ENCODE measurements around the gene ADAMTS14. TPM values are rescaled to one million over a fixed set of nuclear protein-coding genes. Genes with fewer than 3 reads are reported as not detected.

Gene ADAMTS14
- total RNA-seq, 1 experiment from 2014 or later, result 1.9 TPM

DNA sequence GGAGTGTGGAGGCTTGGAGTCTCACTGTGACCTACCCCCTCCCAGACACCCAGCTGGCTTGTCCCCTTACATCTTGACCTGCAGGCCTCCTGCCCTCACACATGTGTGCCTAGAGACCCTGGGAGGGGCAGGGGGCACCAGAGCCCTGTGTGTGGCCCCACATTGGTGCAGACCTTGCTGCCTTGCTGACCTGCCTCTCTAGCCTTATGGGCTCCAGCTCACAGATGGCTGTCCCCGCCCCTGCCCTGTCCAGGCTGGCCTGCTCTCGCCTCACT lies 9.4 kb downstream of the ADAMTS14 start:
- Histone ChIP-seq H3F3A (ENCODE audit: insufficient read depth, low read depth) (0 out of 2 replicates have a peak, but pooled peaks cover 3% of the 10 kb centered on the region), H3K4me3 (no peak overlapping the region), H3K36me3 (ENCODE audit: low read depth) (no peaks in the 10 kb centered on the region), H3K79me2 (ENCODE audit: low read depth) (no peaks in the 10 kb centered on the region), H3K9me3 (ENCODE audit: insufficient read depth, low read depth) (no peaks in the 10 kb centered on the region), H4K20me1 (ENCODE audit: insufficient read depth) (no peaks in the 10 kb centered on the region), H3K27me3 (ENCODE audit: insufficient read depth, low read depth) (no peaks in the 10 kb centered on the region), H2AFZ (no peak overlapping the region), H3K4me2 (no peak overlapping the region), H3K27ac (no peak overlapping the region), H3K4me1 (replicated peaks; ENCODE audit: insufficient read depth) (no peaks in the 10 kb centered on the region), H3K9me2 (ENCODE audit: insufficient read depth) (no peaks in the 10 kb centered on the region)
- ChIA-PET CTCF (no interaction called here), POLR2A (ENCODE audit: unreplicated experiment) (no interaction called here)
- intact Hi-C loops (cut with micrococcal nuclease; ENCODE audit: unreplicated experiment), result no loop called here
- TF ChIP-seq, protein P1, sequence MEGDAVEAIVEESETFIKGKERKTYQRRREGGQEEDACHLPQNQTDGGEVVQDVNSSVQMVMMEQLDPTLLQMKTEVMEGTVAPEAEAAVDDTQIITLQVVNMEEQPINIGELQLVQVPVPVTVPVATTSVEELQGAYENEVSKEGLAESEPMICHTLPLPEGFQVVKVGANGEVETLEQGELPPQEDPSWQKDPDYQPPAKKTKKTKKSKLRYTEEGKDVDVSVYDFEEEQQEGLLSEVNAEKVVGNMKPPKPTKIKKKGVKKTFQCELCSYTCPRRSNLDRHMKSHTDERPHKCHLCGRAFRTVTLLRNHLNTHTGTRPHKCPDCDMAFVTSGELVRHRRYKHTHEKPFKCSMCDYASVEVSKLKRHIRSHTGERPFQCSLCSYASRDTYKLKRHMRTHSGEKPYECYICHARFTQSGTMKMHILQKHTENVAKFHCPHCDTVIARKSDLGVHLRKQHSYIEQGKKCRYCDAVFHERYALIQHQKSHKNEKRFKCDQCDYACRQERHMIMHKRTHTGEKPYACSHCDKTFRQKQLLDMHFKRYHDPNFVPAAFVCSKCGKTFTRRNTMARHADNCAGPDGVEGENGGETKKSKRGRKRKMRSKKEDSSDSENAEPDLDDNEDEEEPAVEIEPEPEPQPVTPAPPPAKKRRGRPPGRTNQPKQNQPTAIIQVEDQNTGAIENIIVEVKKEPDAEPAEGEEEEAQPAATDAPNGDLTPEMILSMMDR (conservative IDR thresholded peaks at IDR 0.05), result no peak
- no peak for TF ChIP-seq EZH2 (IDR thresholded peaks at IDR 0.05; ENCODE audit: low read depth)
- BruUV-seq (replicated peaks), result no TSS peak
- no peak for DNase-seq

DNA sequence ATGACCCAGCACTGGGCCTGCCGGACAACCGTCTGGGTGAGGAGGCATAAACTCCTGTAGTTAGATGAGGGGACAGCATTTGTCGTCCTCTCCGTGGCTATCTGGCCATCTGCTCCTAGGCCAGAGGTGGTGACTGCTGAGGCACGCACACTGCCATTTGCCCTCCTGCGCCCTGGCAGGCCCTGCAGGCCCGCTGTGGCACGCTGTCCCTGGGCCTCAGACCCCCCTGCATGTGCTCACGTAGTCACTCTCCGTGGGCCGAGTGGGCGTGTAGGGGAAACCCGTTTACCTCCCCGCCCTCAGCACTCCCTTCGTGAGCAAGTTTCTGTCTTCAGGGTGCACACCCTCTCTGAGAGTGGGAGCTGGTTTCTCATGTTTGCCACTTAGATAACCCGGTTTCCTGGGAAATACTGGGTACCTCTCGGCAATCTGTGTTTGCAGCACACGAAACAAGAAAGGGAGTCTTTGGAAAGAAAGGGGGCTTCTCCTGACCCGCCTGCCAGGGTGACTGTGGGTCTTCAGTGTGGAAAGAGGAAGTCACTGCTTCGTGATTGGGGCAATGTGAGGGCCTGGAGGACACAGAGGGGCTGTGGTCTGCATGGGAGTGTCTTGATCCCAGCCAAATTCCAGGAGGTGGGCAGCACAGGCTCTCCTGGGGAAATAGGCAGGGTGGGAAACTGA lies 10.8 kb downstream of the ADAMTS14 start:
- BruUV-seq (replicated peaks), result no TSS peak

DNA sequence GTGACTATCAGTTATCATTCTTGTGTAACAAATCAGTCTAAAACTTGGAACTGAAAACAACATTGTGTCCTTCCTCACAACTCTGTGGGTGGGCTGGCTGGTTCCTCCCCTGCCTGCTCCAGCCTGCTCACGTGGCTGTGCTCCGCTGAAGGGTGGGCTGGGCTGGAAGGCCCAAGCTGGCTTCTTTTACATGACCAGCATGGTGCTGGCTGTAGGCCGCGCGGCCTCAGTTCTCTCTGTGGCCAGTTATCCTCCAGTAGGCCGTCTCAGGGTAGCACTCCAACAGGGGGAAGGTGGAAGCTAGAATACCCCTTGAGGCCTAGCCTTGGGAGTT lies 11.3 kb downstream of the ADAMTS14 start:
- no peaks in the 10 kb centered on the region for H3K79me2 ChIP-seq (ENCODE audit: low read depth)
- ChIA-PET POLR2A (ENCODE audit: unreplicated experiment) (no interaction called here), CTCF (no interaction called here)
- intact Hi-C loops (cut with micrococcal nuclease; ENCODE audit: unreplicated experiment), result no loop called here
- H4K20me1 ChIP-seq (ENCODE audit: insufficient read depth), result no peaks in the 10 kb centered on the region
- DNase-seq, result no peak
- H3K4me1 ChIP-seq (replicated peaks; ENCODE audit: insufficient read depth), result no peaks in the 10 kb centered on the region
- H3F3A ChIP-seq (ENCODE audit: insufficient read depth, low read depth), result 0 out of 2 replicates have a peak, but pooled peaks cover 3% of the 10 kb centered on the region
- no TSS peak for BruUV-seq (replicated peaks)
- H2AFZ ChIP-seq, result no peak overlapping the region
- H3K27me3 ChIP-seq (ENCODE audit: insufficient read depth, low read depth), result no peaks in the 10 kb centered on the region
- H3K36me3 ChIP-seq (ENCODE audit: low read depth), result no peaks in the 10 kb centered on the region
- H3K4me2 ChIP-seq, result no peak overlapping the region
- TF ChIP-seq EZH2 (IDR thresholded peaks at IDR 0.05; ENCODE audit: low read depth), result no peak
- TF ChIP-seq, protein P1 (conservative IDR thresholded peaks at IDR 0.05), result no peak
- H3K9me3 ChIP-seq (ENCODE audit: insufficient read depth, low read depth), result no peaks in the 10 kb centered on the region
- no peaks in the 10 kb centered on the region for H3K9me2 ChIP-seq (ENCODE audit: insufficient read depth)
- no peak overlapping the region for H3K4me3 ChIP-seq
- H3K27ac ChIP-seq, result no peak overlapping the region

More for the DNA sequence above, 10.8 kb downstream of the ADAMTS14 start:
- H3K27me3 ChIP-seq (ENCODE audit: insufficient read depth, low read depth), result no peaks in the 10 kb centered on the region
- no peaks in the 10 kb centered on the region for H3K4me1 ChIP-seq (replicated peaks; ENCODE audit: insufficient read depth)
- no peaks in the 10 kb centered on the region for H3K9me3 ChIP-seq (ENCODE audit: insufficient read depth, low read depth)
- no peak for DNase-seq
- intact Hi-C loops (cut with micrococcal nuclease; ENCODE audit: unreplicated experiment), result no loop called here
- H3K4me2 ChIP-seq, result no peak overlapping the region
- H3K4me3 ChIP-seq, result no peak overlapping the region
- H3K9me2 ChIP-seq (ENCODE audit: insufficient read depth), result no peaks in the 10 kb centered on the region
- TF ChIP-seq, protein P1 (conservative IDR thresholded peaks at IDR 0.05), result no peak
- TF ChIP-seq EZH2 (IDR thresholded peaks at IDR 0.05; ENCODE audit: low read depth), result no peak
- no peaks in the 10 kb centered on the region for H3K79me2 ChIP-seq (ENCODE audit: low read depth)
- ChIA-PET CTCF (no interaction called here), POLR2A (ENCODE audit: unreplicated experiment) (no interaction called here)
- no peak overlapping the region for H3K27ac ChIP-seq
- no peaks in the 10 kb centered on the region for H4K20me1 ChIP-seq (ENCODE audit: insufficient read depth)
- H3K36me3 ChIP-seq (ENCODE audit: low read depth), result no peaks in the 10 kb centered on the region
- H3F3A ChIP-seq (ENCODE audit: insufficient read depth, low read depth), result 0 out of 2 replicates have a peak, but pooled peaks cover 3% of the 10 kb centered on the region
- no peak overlapping the region for H2AFZ ChIP-seq
